Stimulated activated naive CD8-positive, alpha-beta T cell treated with anti-CD3 and anti-CD28 coated beads, Interleukin-15, Interleukin-2, amounts not matched to agents 100 ng/mL and 50 ng/mL, for 24 hours (primary cell): ENCODE data around the gene ZHX3.

Source experiments
- H3K27ac Mint-ChIP-seq: one replicate; pipeline ENCODE4 v1.8.0; 2021; ENCODE audit warnings: mild to moderate bottlenecking, mixed read lengths
- H3K27me3 Mint-ChIP-seq: one replicate; pipeline ENCODE4 v1.8.0; 2021; ENCODE audit warnings: mixed read lengths
- H3K36me3 Mint-ChIP-seq: one replicate; pipeline ENCODE4 v1.8.0; 2021; ENCODE audit warnings: low read depth, mixed read lengths
- H3K4me1 Mint-ChIP-seq: one replicate; pipeline ENCODE4 v1.8.0; 2021; ENCODE audit warnings: low read depth, mixed read lengths
- H3K4me3 Mint-ChIP-seq: one replicate; pipeline ENCODE4 v1.8.0; 2021; ENCODE audit warnings: mild to moderate bottlenecking, mixed read lengths
- H3K9me3 Mint-ChIP-seq: one replicate; pipeline ENCODE4 v1.8.0; 2021; ENCODE audit warnings: mixed read lengths

The ZHX3 gene

GRCh38 chr20:41172296-41173140, 145.0 kb downstream of the ZHX3 start:
- Mint-ChIP-seq H3K27ac (peak overlapping the region; percentile 12), H3K4me1 (peaks cover 12% of the 10 kb centered on the region), H3K36me3 (peaks cover 70% of the 10 kb centered on the region), H3K27me3 (no peaks in the 10 kb centered on the region), H3K4me3 (no peak overlapping the region), H3K9me3 (no peaks in the 10 kb centered on the region)

GRCh38 chr20:41171736-41172295, 145.7 kb downstream of the ZHX3 start:
- Mint-ChIP-seq H3K27ac (peak overlapping the region; percentile 69), H3K27me3 (no peaks in the 10 kb centered on the region), H3K4me3 (no peak overlapping the region), H3K4me1 (peaks cover 19% of the 10 kb centered on the region), H3K9me3 (no peaks in the 10 kb centered on the region), H3K36me3 (peaks cover 78% of the 10 kb centered on the region)

- Mint-ChIP-seq H3K27me3 (no peaks in the 10 kb centered on the region), H3K36me3 (peaks cover 80% of the 10 kb centered on the region), H3K4me3 (no peak overlapping the region), H3K4me1 (peaks cover 25% of the 10 kb centered on the region), H3K9me3 (no peaks in the 10 kb centered on the region), H3K27ac (no peak overlapping the region)
These were observed 147.0 kb downstream of the ZHX3 start for GRCh38 chr20:41170386-41171105.

- Mint-ChIP-seq H3K4me3 (no peak overlapping the region), H3K27ac (peak overlapping the region; percentile 31), H3K36me3 (peaks cover 80% of the 10 kb centered on the region), H3K27me3 (no peaks in the 10 kb centered on the region), H3K9me3 (no peaks in the 10 kb centered on the region), H3K4me1 (peaks cover 30% of the 10 kb centered on the region)
These were observed 147.7 kb downstream of the ZHX3 start for GRCh38 chr20:41169791-41170351.

GRCh38 chr20:41169162-41169690, 148.3 kb downstream of the ZHX3 start:
- peaks cover 33% of the 10 kb centered on the region for H3K4me1 Mint-ChIP-seq
- peaks cover 77% of the 10 kb centered on the region for H3K36me3 Mint-ChIP-seq

GRCh38 chr20:41168281-41169161, 149.0 kb downstream of the ZHX3 start:
- Mint-ChIP-seq H3K36me3 (peaks cover 79% of the 10 kb centered on the region), H3K27ac (no peak overlapping the region), H3K4me3 (no peak overlapping the region), H3K4me1 (peaks cover 37% of the 10 kb centered on the region), H3K27me3 (no peaks in the 10 kb centered on the region), H3K9me3 (no peaks in the 10 kb centered on the region)

More at GRCh38 chr20:41169162-41169690, 148.3 kb downstream of the ZHX3 start:
- H3K4me3 Mint-ChIP-seq: no peak overlapping the region
- no peaks in the 10 kb centered on the region for H3K9me3 Mint-ChIP-seq
- peak overlapping the region; percentile 31 for H3K27ac Mint-ChIP-seq
- H3K27me3 Mint-ChIP-seq: no peaks in the 10 kb centered on the region

GRCh38 chr20:41167481-41168253, 149.9 kb downstream of the ZHX3 start:
- Mint-ChIP-seq H3K27me3 (no peaks in the 10 kb centered on the region), H3K4me3 (no peak overlapping the region), H3K4me1 (peaks cover 45% of the 10 kb centered on the region), H3K36me3 (peaks cover 81% of the 10 kb centered on the region), H3K27ac (peak overlapping the region; percentile 22), H3K9me3 (no peaks in the 10 kb centered on the region)

- peaks cover 48% of the 10 kb centered on the region for H3K4me1 Mint-ChIP-seq
- peak overlapping the region; percentile 22 for H3K27ac Mint-ChIP-seq
- H3K36me3 Mint-ChIP-seq: peaks cover 83% of the 10 kb centered on the region
- no peaks in the 10 kb centered on the region for H3K9me3 Mint-ChIP-seq
- H3K27me3 Mint-ChIP-seq: no peaks in the 10 kb centered on the region
- no peak overlapping the region for H3K4me3 Mint-ChIP-seq
These were observed 150.4 kb downstream of the ZHX3 start for GRCh38 chr20:41167118-41167470.

GRCh38 chr20:41166201-41167117, 151.1 kb downstream of the ZHX3 start:
- Mint-ChIP-seq H3K27ac (peak overlapping the region; percentile 42), H3K9me3 (no peaks in the 10 kb centered on the region), H3K27me3 (no peaks in the 10 kb centered on the region), H3K4me1 (peaks cover 48% of the 10 kb centered on the region), H3K36me3 (peaks cover 80% of the 10 kb centered on the region), H3K4me3 (no peak overlapping the region)

GRCh38 chr20:41165001-41165882, 152.3 kb downstream of the ZHX3 start:
- H3K4me1 Mint-ChIP-seq: peaks cover 60% of the 10 kb centered on the region

GRCh38 chr20:41163821-41164220, 153.7 kb downstream of the ZHX3 start:
- H3K4me1 Mint-ChIP-seq: peaks cover 74% of the 10 kb centered on the region
- H3K27ac Mint-ChIP-seq: peak overlapping the region; percentile 62
- H3K9me3 Mint-ChIP-seq: no peaks in the 10 kb centered on the region
- H3K36me3 Mint-ChIP-seq: peaks cover 76% of the 10 kb centered on the region
- no peak overlapping the region for H3K4me3 Mint-ChIP-seq
- no peaks in the 10 kb centered on the region for H3K27me3 Mint-ChIP-seq

More at GRCh38 chr20:41165001-41165882, 152.3 kb downstream of the ZHX3 start:
- Mint-ChIP-seq H3K4me3 (no peak overlapping the region), H3K9me3 (no peaks in the 10 kb centered on the region), H3K27me3 (no peaks in the 10 kb centered on the region), H3K36me3 (peaks cover 81% of the 10 kb centered on the region), H3K27ac (peak overlapping the region; percentile 42)

- Mint-ChIP-seq H3K4me1 (peaks cover 82% of the 10 kb centered on the region), H3K36me3 (peaks cover 76% of the 10 kb centered on the region), H3K4me3 (no peak overlapping the region), H3K27me3 (no peaks in the 10 kb centered on the region), H3K27ac (peak overlapping the region; percentile 76), H3K9me3 (no peaks in the 10 kb centered on the region)
These were observed 155.1 kb downstream of the ZHX3 start for GRCh38 chr20:41162396-41162795.
